ENCODE results near the gene ZSCAN32. TPM values are rescaled to one million over a fixed set of nuclear protein-coding genes. Genes with fewer than 3 reads are reported as not detected.

Gene ZSCAN32
- total RNA-seq: 13.6 and 14.8 TPM in 2 replicates

GRCh38 chr16:3400779-3401688 lies at the start of gene ZSCAN32, which contains the start of gene ZNF174:
Gene ZSCAN32, minus strand, starts transcription at chr16:3401004. Its CDS starts 3,447 bp downstream, at chr16:3397557.
Gene ZNF174, plus strand, starts transcription at chr16:3401215. Its CDS starts 790 bp downstream, at chr16:3402005.
- H3K36me3 ChIP-seq (ENCODE audit: insufficient read depth, low read length): peaks cover 47% of the 10 kb centered on the region
- H3K79me2 ChIP-seq (ENCODE audit: insufficient read depth, low read length): peaks cover 59% of the 10 kb centered on the region

DNA sequence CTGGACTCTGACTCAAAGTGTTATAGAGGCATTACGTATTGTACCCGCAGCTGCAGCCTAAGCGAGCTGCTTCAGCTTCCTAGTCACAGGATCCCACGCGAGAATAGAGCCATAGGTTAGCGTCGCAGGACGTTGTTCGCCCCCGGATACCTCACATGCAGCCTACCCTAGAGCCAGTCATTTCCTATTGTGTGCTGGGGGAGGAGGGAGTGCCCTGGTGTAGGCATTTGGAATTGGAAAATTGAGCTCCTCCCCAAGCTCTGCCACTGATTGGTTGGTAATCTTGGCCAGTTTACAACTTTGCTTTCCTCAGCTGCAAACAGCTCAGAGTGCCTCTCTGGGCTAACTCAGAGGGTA lies 43.2 kb upstream of the ZSCAN32 start:
- peak overlapping the region; percentile 52 for H2AFZ ChIP-seq (ENCODE audit: low read length)
- peak overlapping the region; percentile 85 for H3K27ac ChIP-seq (ENCODE audit: low read depth, low read length)
- DNase-seq (ENCODE audit: insufficient read length, low spot score, missing footprints): peak; percentile 92
- no peaks in the 10 kb centered on the region for H3K27me3 ChIP-seq (ENCODE audit: insufficient read depth, low read length)
- peak overlapping the region; percentile 83 for H3K4me3 ChIP-seq (ENCODE audit: insufficient read depth, low read length)
- H3K79me2 ChIP-seq (ENCODE audit: insufficient read depth, low read length): peaks cover 41% of the 10 kb centered on the region
- no peaks in the 10 kb centered on the region for H4K20me1 ChIP-seq (ENCODE audit: insufficient read depth, low read length)
- H3K4me1 ChIP-seq (ENCODE audit: insufficient read depth, low read length): peaks cover 4% of the 10 kb centered on the region
- peaks cover 4% of the 10 kb centered on the region for H3K36me3 ChIP-seq (ENCODE audit: insufficient read depth, low read length)
- peak overlapping the region; percentile 77 for H3K4me2 ChIP-seq (ENCODE audit: insufficient read depth, low read length)
- TF ChIP-seq, protein P1, sequence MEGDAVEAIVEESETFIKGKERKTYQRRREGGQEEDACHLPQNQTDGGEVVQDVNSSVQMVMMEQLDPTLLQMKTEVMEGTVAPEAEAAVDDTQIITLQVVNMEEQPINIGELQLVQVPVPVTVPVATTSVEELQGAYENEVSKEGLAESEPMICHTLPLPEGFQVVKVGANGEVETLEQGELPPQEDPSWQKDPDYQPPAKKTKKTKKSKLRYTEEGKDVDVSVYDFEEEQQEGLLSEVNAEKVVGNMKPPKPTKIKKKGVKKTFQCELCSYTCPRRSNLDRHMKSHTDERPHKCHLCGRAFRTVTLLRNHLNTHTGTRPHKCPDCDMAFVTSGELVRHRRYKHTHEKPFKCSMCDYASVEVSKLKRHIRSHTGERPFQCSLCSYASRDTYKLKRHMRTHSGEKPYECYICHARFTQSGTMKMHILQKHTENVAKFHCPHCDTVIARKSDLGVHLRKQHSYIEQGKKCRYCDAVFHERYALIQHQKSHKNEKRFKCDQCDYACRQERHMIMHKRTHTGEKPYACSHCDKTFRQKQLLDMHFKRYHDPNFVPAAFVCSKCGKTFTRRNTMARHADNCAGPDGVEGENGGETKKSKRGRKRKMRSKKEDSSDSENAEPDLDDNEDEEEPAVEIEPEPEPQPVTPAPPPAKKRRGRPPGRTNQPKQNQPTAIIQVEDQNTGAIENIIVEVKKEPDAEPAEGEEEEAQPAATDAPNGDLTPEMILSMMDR (IDR thresholded peaks at IDR 0.05; ENCODE audit: extremely low read depth, low read depth, low read length): no peak
- H3K9me3 ChIP-seq (ENCODE audit: low read depth, low read length): no peaks in the 10 kb centered on the region

More at GRCh38 chr16:3400779-3401688, at the start of gene ZSCAN32, which contains the start of gene ZNF174:
- peaks cover 5% of the 10 kb centered on the region for H3K9me3 ChIP-seq (ENCODE audit: low read depth, low read length)
- H3K27me3 ChIP-seq (ENCODE audit: insufficient read depth, low read length): no peaks in the 10 kb centered on the region
- H3K27ac ChIP-seq (ENCODE audit: low read depth, low read length): peak within 1 kb of the TSS; percentile 83
- H3K4me3 ChIP-seq (ENCODE audit: insufficient read depth, low read length): peak within 1 kb of the TSS; percentile 98
- H4K20me1 ChIP-seq (ENCODE audit: insufficient read depth, low read length): peaks cover 4% of the 10 kb centered on the region
- H3K4me2 ChIP-seq (ENCODE audit: insufficient read depth, low read length): peak within 1 kb of the TSS; percentile 93
- TF ChIP-seq, protein P1 (IDR thresholded peaks at IDR 0.05; ENCODE audit: extremely low read depth, low read depth, low read length): no peak
- peak; percentile 100 for DNase-seq (ENCODE audit: insufficient read length, low spot score, missing footprints)
- peak within 1 kb of the TSS; percentile 95 for H2AFZ ChIP-seq (ENCODE audit: low read length)
- H3K4me1 ChIP-seq (ENCODE audit: insufficient read depth, low read length): peaks cover 13% of the 10 kb centered on the region

- H3K9me3 ChIP-seq (ENCODE audit: low read depth, low read length): no peaks in the 10 kb centered on the region
- H3K4me2 ChIP-seq (ENCODE audit: insufficient read depth, low read length): peak within 1 kb of the TSS; percentile 77
- H3K79me2 ChIP-seq (ENCODE audit: insufficient read depth, low read length): peaks cover 44% of the 10 kb centered on the region
- peak within 1 kb of the TSS; percentile 58 for H2AFZ ChIP-seq (ENCODE audit: low read length)
- H3K27me3 ChIP-seq (ENCODE audit: insufficient read depth, low read length): no peaks in the 10 kb centered on the region
- H3K4me3 ChIP-seq (ENCODE audit: insufficient read depth, low read length): peak within 1 kb of the TSS; percentile 83
- H4K20me1 ChIP-seq (ENCODE audit: insufficient read depth, low read length): no peaks in the 10 kb centered on the region
- no peaks in the 10 kb centered on the region for H3K36me3 ChIP-seq (ENCODE audit: insufficient read depth, low read length)
- H3K4me1 ChIP-seq (ENCODE audit: insufficient read depth, low read length): peaks cover 4% of the 10 kb centered on the region
- peak within 1 kb of the TSS; percentile 85 for H3K27ac ChIP-seq (ENCODE audit: low read depth, low read length)
- TF ChIP-seq, protein P1 (IDR thresholded peaks at IDR 0.05; ENCODE audit: extremely low read depth, low read depth, low read length): no peak
- peak; percentile 97 for DNase-seq (ENCODE audit: insufficient read length, low spot score, missing footprints)
These were observed 42.6 kb upstream of the ZSCAN32 start, which contains the start of the genes NAA60 and ZNF597 for GRCh38 chr16:3443108-3444031. Gene NAA60, plus strand, starts transcription at chr16:3443680. Its CDS starts 32,548 bp downstream, at chr16:3476228. Gene ZNF597, minus strand, starts transcription at chr16:3443504. Its CDS starts 351 bp downstream, at chr16:3443153.
